Measurements from ENCODE around the gene ENTPD1. TPM values are rescaled to one million over a fixed set of nuclear protein-coding genes. Genes with fewer than 3 reads are reported as not detected.

ENTPD1 gene
- total and polyA plus RNA-seq, 10 of the 15 experiments (the other 5 are each of a cell fraction or from before 2014, with no cell fraction given) = 110 to 413 (median 161) TPM

- TF ChIP-seq, protein P1, sequence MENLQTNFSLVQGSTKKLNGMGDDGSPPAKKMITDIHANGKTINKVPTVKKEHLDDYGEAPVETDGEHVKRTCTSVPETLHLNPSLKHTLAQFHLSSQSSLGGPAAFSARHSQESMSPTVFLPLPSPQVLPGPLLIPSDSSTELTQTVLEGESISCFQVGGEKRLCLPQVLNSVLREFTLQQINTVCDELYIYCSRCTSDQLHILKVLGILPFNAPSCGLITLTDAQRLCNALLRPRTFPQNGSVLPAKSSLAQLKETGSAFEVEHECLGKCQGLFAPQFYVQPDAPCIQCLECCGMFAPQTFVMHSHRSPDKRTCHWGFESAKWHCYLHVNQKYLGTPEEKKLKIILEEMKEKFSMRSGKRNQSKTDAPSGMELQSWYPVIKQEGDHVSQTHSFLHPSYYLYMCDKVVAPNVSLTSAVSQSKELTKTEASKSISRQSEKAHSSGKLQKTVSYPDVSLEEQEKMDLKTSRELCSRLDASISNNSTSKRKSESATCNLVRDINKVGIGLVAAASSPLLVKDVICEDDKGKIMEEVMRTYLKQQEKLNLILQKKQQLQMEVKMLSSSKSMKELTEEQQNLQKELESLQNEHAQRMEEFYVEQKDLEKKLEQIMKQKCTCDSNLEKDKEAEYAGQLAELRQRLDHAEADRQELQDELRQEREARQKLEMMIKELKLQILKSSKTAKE (IDR thresholded peaks at IDR 0.05; ENCODE audit: low read depth, poor library complexity, severe bottlenecking) = peak; percentile 99
- peak; percentile 84; the same call in 1 of the 2 replicates for TF ChIP-seq TCF3 (IDR thresholded peaks at IDR 0.05; ENCODE audit: borderline replicate concordance, insufficient read depth, low read depth, low read length)
These were observed 81.8 kb downstream of the ENTPD1 start (continued) for GRCh38 chr10:95837783-95838182.

GRCh38 chr10:95840121-95840520 is 84.2 kb downstream of the ENTPD1 start:
- Histone ChIP-seq H3K4me1 (ENCODE audit: control insufficient read depth, insufficient read depth, low read length) (peaks cover 60% of the 10 kb centered on the region), H3K4me2 (ENCODE audit: control insufficient read depth, insufficient read depth) (no peak overlapping the region), H2AFZ (ENCODE audit: control insufficient read depth, low read depth, low read length) (no peak overlapping the region), H3K27me3 (replicated peaks in 1 of 2; ENCODE audit: control insufficient read depth in 2 of 2, insufficient read depth in 2 of 2, low read length in 1 of 2) (no peaks in the 10 kb centered on the region), H3K36me3 (ENCODE audit: control insufficient read depth in 2 of 2, insufficient read depth in 2 of 2, low read length in 1 of 2) (peaks cover 18 to 26% of the 10 kb centered on the region in 2 experiments), H3K9ac (ENCODE audit: control insufficient read depth, insufficient read depth, low read length) (no peak overlapping the region), H3K27ac (ENCODE audit: control insufficient read depth, insufficient read depth) (peak overlapping the region; percentile 98), H3K9me3 (replicated peaks; ENCODE audit: control insufficient read depth, insufficient read depth, low read length) (no peaks in the 10 kb centered on the region), H4K20me1 (ENCODE audit: control insufficient read depth, insufficient read depth) (no peaks in the 10 kb centered on the region), H3K79me2 (ENCODE audit: control insufficient read depth, insufficient read depth, low read length) (peaks cover 55% of the 10 kb centered on the region), H3K4me3 (no peak overlapping the region)
- no peak for DNase-seq (ENCODE audit: low read depth, low spot score)
- no peak for ATAC-seq
- WGBS (ENCODE audit: insufficient coverage, insufficient replicate concordance, low lambda C conversion rate, missing lambda C conversion rate) = 48% methylated on average over 2 of the region's 2 CpGs
- SMC1A ChIA-PET (ENCODE audit: uncharacterized antibody, unreplicated experiment) = interaction anchor here (1.0 to 25.1 kb wide), 12 partner anchors 9 to 145 kb away, joined by 3 to 795 read pairs (median 20); partner anchors contain the start of genes ENTPD1 and TCTN3
- RAD21 ChIA-PET (ENCODE audit: unreplicated experiment) = interaction anchor here (1.0 to 17.3 kb wide), 10 partner anchors 8 to 431 kb away, joined by 3 to 374 read pairs (median 94); partner anchors contain the start of genes BLNK, ENTPD1 and TCTN3
- CTCF ChIA-PET = interaction anchor here (0.6 to 13.6 kb wide), 16 partner anchors 8 to 1633 kb away, joined by 3 to 337 read pairs (median 6); partner anchors contain the start of genes ENTPD1 and TCTN3
- no TSS peak for BruUV-seq (replicated peaks)
- POLR2A ChIA-PET = interaction anchor here (1.0 to 18.0 kb wide), 6 partner anchors 9 to 146 kb away, joined by 3 to 451 read pairs (median 124); partner anchors contain the start of genes ENTPD1 and TCTN3
- FAIRE-seq = no peak
- in situ Hi-C loops (cut with MboI) = loop anchor here (5.0 kb wide), 1 partner anchor 148 kb away; the partner anchor contains the start of gene TCTN3
- intact Hi-C loops (cut with micrococcal nuclease; ENCODE audit: unreplicated experiment) = no loop called here
- TF ChIP-seq, protein P2, sequence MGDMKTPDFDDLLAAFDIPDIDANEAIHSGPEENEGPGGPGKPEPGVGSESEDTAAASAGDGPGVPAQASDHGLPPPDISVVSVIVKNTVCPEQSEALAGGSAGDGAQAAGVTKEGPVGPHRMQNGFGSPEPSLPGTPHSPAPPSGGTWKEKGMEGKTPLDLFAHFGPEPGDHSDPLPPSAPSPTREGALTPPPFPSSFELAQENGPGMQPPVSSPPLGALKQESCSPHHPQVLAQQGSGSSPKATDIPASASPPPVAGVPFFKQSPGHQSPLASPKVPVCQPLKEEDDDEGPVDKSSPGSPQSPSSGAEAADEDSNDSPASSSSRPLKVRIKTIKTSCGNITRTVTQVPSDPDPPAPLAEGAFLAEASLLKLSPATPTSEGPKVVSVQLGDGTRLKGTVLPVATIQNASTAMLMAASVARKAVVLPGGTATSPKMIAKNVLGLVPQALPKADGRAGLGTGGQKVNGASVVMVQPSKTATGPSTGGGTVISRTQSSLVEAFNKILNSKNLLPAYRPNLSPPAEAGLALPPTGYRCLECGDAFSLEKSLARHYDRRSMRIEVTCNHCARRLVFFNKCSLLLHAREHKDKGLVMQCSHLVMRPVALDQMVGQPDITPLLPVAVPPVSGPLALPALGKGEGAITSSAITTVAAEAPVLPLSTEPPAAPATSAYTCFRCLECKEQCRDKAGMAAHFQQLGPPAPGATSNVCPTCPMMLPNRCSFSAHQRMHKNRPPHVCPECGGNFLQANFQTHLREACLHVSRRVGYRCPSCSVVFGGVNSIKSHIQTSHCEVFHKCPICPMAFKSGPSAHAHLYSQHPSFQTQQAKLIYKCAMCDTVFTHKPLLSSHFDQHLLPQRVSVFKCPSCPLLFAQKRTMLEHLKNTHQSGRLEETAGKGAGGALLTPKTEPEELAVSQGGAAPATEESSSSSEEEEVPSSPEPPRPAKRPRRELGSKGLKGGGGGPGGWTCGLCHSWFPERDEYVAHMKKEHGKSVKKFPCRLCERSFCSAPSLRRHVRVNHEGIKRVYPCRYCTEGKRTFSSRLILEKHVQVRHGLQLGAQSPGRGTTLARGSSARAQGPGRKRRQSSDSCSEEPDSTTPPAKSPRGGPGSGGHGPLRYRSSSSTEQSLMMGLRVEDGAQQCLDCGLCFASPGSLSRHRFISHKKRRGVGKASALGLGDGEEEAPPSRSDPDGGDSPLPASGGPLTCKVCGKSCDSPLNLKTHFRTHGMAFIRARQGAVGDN (IDR thresholded peaks at IDR 0.05) = no peak
- TF ChIP-seq GATAD2B (conservative IDR thresholded peaks at IDR 0.05; ENCODE audit: low read depth) (no peak), SUZ12 (IDR thresholded peaks at IDR 0.05; ENCODE audit: unreplicated experiment) (no peak), BCL11A (IDR thresholded peaks at IDR 0.05; ENCODE audit: low read depth, low read length) (no peak), ZNF622 (IDR thresholded peaks at IDR 0.05) (no peak), FOXM1 (IDR thresholded peaks at IDR 0.05; ENCODE audit: low read depth, low read length) (no peak), TCF3 (IDR thresholded peaks at IDR 0.05; ENCODE audit: borderline replicate concordance, insufficient read depth, low read depth, low read length) (no peak), SREBF1 (IDR thresholded peaks at IDR 0.05; ENCODE audit: low read length) (no peak), NFYA (IDR thresholded peaks at IDR 0.05; ENCODE audit: borderline replicate concordance, low read depth, low read length) (no peak), ZBTB33 (IDR thresholded peaks at IDR 0.05) (no peak)
- TF ChIP-seq, protein P3, sequence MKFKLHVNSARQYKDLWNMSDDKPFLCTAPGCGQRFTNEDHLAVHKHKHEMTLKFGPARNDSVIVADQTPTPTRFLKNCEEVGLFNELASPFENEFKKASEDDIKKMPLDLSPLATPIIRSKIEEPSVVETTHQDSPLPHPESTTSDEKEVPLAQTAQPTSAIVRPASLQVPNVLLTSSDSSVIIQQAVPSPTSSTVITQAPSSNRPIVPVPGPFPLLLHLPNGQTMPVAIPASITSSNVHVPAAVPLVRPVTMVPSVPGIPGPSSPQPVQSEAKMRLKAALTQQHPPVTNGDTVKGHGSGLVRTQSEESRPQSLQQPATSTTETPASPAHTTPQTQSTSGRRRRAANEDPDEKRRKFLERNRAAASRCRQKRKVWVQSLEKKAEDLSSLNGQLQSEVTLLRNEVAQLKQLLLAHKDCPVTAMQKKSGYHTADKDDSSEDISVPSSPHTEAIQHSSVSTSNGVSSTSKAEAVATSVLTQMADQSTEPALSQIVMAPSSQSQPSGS (IDR thresholded peaks at IDR 0.05; ENCODE audit: low read length) = no peak
